WI38 (cell line): ENCODE measurements around the gene SAMD4A.

Experiments used
- H3K4me3 ChIP-seq: 2 replicates; pipeline ENCODE4 v1.5.1; 2011; ENCODE audit warnings: low read depth, mild to moderate bottlenecking, control low read depth, low read length
- TF ChIP-seq, protein P1 (sequence below): IDR thresholded peaks from 2 replicates; pipeline ENCODE4 v1.5.1; 2012; ENCODE audit warnings: low read depth, mild to moderate bottlenecking, control low read depth, low read length

SAMD4A gene

DNA sequence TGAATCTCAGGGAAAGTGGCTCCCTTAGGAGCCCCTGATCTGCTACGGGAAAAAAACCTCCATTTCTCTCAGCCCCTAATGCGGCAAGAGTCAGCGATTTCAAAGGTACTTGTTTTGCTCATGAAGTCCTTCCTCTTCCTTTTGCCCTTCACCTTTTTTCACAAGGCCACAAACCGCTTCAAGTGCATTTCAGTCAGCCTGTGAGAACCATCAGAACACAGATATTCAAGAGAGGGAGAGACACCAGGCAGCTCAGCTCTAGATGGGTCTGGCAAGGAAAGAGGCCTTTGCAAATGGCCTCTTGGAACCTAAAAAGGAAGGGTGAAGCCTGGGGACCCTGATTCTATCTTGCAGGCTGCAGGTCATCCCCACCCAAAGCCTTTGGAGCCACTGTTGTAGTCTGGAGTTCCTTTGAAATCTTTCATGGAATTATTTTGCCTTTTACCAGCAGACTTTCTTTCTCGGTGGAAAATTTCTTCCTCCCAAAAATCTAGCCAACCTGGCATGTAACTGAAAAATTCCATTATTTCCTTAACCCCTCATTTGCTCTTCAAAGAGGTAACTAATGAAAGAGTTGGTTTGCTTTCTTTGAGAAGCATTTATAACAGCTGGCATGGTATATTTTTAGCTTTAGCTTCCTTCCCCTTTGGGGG is 145.0 kb downstream of the SAMD4A start:
- H3K4me3 ChIP-seq: no peak overlapping the region
- TF ChIP-seq, protein P1, sequence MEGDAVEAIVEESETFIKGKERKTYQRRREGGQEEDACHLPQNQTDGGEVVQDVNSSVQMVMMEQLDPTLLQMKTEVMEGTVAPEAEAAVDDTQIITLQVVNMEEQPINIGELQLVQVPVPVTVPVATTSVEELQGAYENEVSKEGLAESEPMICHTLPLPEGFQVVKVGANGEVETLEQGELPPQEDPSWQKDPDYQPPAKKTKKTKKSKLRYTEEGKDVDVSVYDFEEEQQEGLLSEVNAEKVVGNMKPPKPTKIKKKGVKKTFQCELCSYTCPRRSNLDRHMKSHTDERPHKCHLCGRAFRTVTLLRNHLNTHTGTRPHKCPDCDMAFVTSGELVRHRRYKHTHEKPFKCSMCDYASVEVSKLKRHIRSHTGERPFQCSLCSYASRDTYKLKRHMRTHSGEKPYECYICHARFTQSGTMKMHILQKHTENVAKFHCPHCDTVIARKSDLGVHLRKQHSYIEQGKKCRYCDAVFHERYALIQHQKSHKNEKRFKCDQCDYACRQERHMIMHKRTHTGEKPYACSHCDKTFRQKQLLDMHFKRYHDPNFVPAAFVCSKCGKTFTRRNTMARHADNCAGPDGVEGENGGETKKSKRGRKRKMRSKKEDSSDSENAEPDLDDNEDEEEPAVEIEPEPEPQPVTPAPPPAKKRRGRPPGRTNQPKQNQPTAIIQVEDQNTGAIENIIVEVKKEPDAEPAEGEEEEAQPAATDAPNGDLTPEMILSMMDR: no peak

DNA sequence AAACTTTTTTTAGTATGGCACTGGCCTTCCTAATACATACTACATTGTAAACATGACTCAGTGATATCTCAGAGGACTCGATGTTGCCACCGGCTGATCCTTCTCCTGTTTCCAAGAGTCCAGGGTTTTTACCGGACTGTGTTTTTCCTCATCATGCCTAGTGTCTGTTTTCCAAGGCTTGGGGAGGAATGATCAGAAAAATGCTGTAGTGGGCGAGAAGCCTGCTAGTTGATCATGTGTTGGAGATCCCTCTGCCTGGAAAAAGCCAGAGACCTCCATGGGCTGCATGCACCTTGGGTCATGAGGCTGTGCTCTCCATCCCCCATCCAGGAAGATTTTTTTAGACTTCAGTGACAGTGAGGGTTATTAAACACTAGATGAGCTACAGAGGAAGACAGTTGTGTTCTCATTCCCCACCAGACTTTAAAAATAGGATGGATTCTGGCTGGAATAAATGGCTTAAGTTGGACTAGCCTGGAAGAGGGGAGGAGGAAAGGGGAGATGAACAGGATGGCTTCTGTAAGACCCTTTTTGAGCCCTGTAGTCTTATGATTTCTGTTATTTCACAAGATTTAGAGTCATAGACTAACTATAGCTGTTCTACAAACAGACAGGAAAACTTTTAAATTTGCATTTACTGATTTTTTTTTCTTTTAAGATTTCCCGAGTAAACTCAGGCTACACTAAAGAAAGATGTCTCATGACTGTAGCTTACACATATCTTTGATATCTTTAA is 145.7 kb downstream of the SAMD4A start:
- TF ChIP-seq, protein P1: no peak
- H3K4me3 ChIP-seq: no peak overlapping the region

DNA sequence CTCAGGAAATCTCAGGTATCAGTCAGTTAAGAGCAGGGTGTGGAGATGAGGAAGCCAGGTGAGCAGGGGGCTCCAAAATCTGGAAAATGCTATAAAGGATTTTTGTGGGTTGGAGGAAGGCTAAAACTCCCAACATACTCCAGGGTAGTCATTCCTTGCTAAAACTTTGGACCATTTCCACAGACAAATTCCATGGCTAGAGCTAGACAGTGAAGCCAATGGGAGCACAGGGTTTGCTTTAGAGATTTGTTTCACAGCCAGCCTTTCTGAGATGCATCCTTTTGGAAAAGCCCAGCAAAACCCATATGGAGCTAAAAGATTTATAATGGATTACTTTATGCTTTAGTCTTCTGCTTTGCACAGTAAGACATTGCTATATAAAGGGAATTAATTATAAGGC is 146.5 kb downstream of the SAMD4A start:
- H3K4me3 ChIP-seq: no peak overlapping the region
- TF ChIP-seq, protein P1: no peak

DNA sequence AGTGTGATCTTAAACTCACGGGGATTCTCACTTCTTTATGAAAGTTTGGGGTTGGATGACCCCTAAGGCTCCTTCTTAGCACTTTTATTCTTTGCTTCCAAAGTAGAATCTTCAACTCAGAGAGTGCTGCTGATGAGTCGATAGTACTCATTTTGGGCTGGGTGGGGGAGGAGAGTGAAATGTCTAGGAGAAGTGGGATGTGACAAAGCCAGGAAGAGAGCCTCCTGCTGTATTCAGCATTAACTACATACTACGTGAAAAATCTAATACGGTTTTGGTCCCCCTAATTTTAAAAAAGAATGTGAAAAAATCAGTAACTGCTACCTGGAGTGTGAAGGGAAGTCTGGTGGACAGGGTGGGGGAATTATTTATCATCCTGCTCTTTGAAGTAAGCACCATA is 148.3 kb downstream of the SAMD4A start:
- H3K4me3 ChIP-seq: no peak overlapping the region
- TF ChIP-seq, protein P1: 0 out of 2 replicates have a peak, but pooled peaks have one; percentile 8

DNA sequence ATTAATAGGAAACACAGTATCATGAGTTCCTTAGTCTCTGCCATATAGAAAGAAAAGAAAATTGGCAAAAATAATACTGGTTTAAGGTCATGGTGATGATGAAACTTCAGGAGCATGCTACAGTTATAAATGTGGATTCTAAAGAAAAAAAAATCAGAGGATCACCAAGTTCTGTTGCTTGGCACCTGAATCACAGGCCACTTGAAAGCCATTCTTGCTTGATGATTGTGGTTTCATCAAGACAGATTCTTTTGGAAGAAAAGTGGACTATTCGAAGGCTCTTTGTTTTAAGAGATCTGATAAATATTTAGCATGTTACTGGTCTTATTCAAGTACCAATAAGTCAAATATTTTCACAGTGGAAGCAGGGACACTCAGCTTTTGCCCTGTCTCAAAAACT is 148.9 kb downstream of the SAMD4A start:
- TF ChIP-seq, protein P1: no peak
- H3K4me3 ChIP-seq: no peak overlapping the region

DNA sequence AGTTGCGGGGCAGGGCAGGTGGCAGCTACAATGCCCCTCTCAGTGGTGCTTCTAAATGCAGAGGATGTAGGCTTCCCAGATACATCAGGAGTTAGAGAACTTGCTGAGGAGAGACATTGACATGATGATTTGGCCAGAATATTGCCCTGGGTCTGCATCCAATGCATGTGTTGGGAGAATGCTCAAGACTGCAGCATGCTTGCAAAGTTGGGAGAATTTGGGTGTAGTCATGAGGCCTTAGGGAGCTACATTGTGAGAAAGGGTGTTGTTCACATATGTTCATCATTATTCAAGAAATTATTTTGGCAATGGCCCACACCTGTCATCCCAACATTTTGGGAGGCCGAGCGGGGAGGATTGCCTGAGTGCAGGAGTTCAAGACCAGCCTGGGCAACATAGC is 149.9 kb downstream of the SAMD4A start:
- TF ChIP-seq, protein P1: no peak
- H3K4me3 ChIP-seq: no peak overlapping the region

DNA sequence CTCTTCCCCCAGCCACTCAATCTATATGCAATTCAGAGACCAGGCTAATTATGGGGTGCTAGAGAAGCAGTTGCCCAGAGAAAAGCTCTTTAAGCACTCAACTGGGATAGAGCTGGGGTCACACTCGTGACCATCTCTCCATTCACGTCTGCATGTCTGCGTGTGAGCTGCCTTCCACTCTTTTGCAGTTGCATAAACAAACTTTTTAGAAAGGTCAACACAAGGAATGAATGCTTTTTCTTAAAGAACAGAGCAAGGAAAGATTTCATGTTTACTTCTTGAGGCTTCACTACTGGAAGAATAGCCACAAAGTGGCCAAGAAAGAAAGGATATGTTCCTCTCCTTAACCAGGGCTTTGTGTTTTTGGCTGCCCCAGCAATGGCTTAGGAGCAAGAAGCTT is 151.1 kb downstream of the SAMD4A start:
- H3K4me3 ChIP-seq: no peak overlapping the region
- TF ChIP-seq, protein P1: no peak
